ENCODE results near the gene RAPH1.

RAPH1 gene

DNA sequence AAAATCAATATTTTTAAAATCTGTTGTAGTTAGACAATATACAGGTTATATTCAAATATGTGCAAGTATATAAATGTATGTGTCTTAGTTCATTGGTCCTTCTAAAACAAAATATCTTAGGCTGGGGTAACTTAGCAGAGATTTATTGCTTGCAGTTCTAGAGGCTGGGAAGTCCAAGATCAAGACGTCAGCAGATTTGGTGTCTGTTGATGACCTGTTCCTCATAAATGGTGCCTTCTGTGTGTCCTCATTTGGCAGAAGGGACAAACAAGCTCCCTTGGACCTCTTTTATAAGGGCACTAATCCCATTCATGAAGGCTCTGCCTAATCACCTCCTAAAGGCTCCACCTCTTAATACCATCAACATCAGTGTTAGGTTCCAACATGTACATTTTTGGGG is 175.7 kb downstream of the RAPH1 start:
- Mint-ChIP-seq H3K27me3 (no peaks in the 10 kb centered on the region), H3K4me3 (no peak overlapping the region), H3K9me3 (ENCODE audit: low read depth) (no peaks in the 10 kb centered on the region), H3K4me1 (ENCODE audit: low read depth) (peaks cover 5% of the 10 kb centered on the region), H3K36me3 (peaks cover 7% of the 10 kb centered on the region), H3K27ac (no peak overlapping the region)

DNA sequence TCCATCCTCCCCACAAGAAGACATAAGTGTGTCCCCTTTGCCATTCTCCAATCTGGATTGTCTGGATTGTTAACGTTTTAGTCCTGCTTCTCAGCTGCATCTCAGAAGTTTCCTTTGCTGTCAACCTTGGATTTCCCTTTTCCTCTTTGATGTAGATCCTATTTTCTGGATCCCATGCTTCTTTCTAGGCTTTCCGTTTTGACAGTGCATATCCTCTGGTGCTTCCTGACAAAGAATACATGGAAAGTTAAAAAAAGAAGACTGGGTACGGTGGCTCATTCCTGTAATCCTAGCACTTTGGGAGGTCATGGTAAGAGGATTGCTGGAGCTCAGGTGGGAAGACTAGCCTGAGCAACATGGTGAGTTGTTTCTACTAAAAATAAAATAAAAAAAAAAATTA is 180.1 kb downstream of the RAPH1 start:
- Mint-ChIP-seq H3K27ac (no peak overlapping the region), H3K4me1 (ENCODE audit: low read depth) (peaks cover 3% of the 10 kb centered on the region), H3K36me3 (peaks cover 11% of the 10 kb centered on the region)

DNA sequence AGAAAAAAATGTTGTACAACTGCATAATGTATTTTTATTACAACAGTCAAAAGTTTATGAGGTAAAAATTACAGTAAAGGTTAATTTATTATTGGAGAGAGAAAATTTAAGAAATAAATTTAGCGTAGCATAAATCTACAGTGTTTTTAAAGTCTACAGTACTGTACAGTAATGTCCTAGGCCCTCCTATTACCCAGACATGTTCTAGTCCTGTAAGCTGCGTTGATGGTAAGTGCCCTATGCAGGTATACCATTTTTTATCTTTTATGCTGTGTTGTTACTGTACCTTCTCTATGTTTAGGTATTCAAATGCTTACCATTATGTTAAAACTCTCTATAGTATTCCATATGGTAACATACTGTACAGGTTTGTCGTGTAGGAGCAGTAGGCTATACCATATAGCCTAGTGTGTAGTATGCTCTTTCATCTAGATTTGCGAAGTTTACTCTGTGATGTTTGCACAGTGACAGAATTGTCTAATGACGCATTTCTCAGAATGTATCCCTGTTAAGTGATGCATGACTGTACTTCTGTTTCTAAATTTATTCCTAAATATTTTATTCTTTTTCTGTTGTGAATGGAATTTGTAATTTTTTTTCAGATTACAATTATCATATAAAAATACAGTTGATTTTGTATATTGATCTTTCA is 182.4 kb downstream of the RAPH1 start:
- Mint-ChIP-seq H3K36me3 (peaks cover 5% of the 10 kb centered on the region), H3K27ac (no peak overlapping the region), H3K9me3 (ENCODE audit: low read depth) (no peaks in the 10 kb centered on the region), H3K4me1 (ENCODE audit: low read depth) (no peaks in the 10 kb centered on the region), H3K4me3 (no peak overlapping the region), H3K27me3 (no peaks in the 10 kb centered on the region)

More for the DNA sequence above, 180.1 kb downstream of the RAPH1 start:
- Mint-ChIP-seq H3K4me3 (no peak overlapping the region), H3K27me3 (no peaks in the 10 kb centered on the region), H3K9me3 (ENCODE audit: low read depth) (no peaks in the 10 kb centered on the region)

- Mint-ChIP-seq H3K4me3 (no peak overlapping the region), H3K9me3 (ENCODE audit: low read depth) (no peaks in the 10 kb centered on the region), H3K4me1 (ENCODE audit: low read depth) (peaks cover 6% of the 10 kb centered on the region), H3K36me3 (peaks cover 9% of the 10 kb centered on the region), H3K27me3 (no peaks in the 10 kb centered on the region), H3K27ac (no peak overlapping the region)
These were observed 187.7 kb downstream of the RAPH1 start for GRCh38 chr2:203347375-203347774.

- H3K9me3 Mint-ChIP-seq (ENCODE audit: low read depth): no peaks in the 10 kb centered on the region
- H3K27ac Mint-ChIP-seq: no peak overlapping the region
- peaks cover 9% of the 10 kb centered on the region for H3K36me3 Mint-ChIP-seq
- no peak overlapping the region for H3K4me3 Mint-ChIP-seq
- no peaks in the 10 kb centered on the region for H3K27me3 Mint-ChIP-seq
- peaks cover 6% of the 10 kb centered on the region for H3K4me1 Mint-ChIP-seq (ENCODE audit: low read depth)
These were observed 188.5 kb downstream of the RAPH1 start for GRCh38 chr2:203346612-203347011.

GRCh38 chr2:203344667-203345066 is 190.4 kb downstream of the RAPH1 start:
- Mint-ChIP-seq H3K9me3 (ENCODE audit: low read depth) (no peaks in the 10 kb centered on the region), H3K36me3 (peaks cover 11% of the 10 kb centered on the region), H3K27me3 (no peaks in the 10 kb centered on the region), H3K4me3 (no peak overlapping the region), H3K4me1 (ENCODE audit: low read depth) (peaks cover 6% of the 10 kb centered on the region), H3K27ac (no peak overlapping the region)

Measured in activated naive CD8-positive, alpha-beta T cell (primary cell).